Gastroesophageal sphincter (tissue), 4 donors: ENCODE measurements around the gene FBXL4. TPM values are rescaled to one million over a fixed set of nuclear protein-coding genes. Genes with fewer than 3 reads are reported as not detected.
"Not testable (repeated sequence)": the region's sequence is repeated elsewhere in the genome, so short reads cannot be mapped to it uniquely, and the experiment has no call there.

Source experiments
- ATAC-seq: fragments of 150-250 bp; one replicate; pipeline ENCODE4 v1.9.1; 2016; ENCODE audit warnings: mild to moderate bottlenecking, moderate library complexity
- H3K27ac ChIP-seq, 4 donors: fragments of 200-600 bp; sonication (generic) in 3 of 4; 1 replicate in 3 of 4; 2 replicates in 1 of 4; pipeline ENCODE4 v1.5.1; 2016 to 2019
- H3K27me3 ChIP-seq: fragments of 200-600 bp; sonication (generic); one replicate; pipeline ENCODE4 v1.5.1; 2019
- H3K36me3 ChIP-seq, 2 donors: fragments of 200-600 bp; sonication (generic); one replicate each; pipeline ENCODE4 v1.5.1; 2019; ENCODE audit warnings: control low read depth in 1 of 2
- H3K4me1 ChIP-seq, 3 donors: fragments of 200-600 bp; sonication (generic); 1 replicate in 2 of 3; 2 replicates in 1 of 3; pipeline ENCODE4 v1.5.1; 2016 to 2019; ENCODE audit warnings: control low read depth in 2 of 3
- H3K4me3 ChIP-seq, 2 donors: fragments of 200-600 bp; sonication (generic); one replicate each; pipeline ENCODE4 v1.5.1; 2019; ENCODE audit warnings: mild to moderate bottlenecking in 1 of 2, moderate library complexity in 1 of 2
- H3K9me3 ChIP-seq, 3 donors: fragments of 200-600 bp; sonication (generic); one replicate each; pipeline ENCODE4 v1.5.1; 2017 to 2019; ENCODE audit warnings: control low read depth in 2 of 3
- EP300 ChIP-seq: sonication (generic); formaldehyde crosslinking; IDR thresholded peaks from one replicate; pipeline ENCODE4 v1.6.1; 2017; ENCODE audit warnings: antibody characterized with exemption, mild to moderate bottlenecking
- POLR2A ChIP-seq, 2 donors: fragments of 450-650 bp; IDR thresholded peaks; one replicate each; pipeline ENCODE4 v1.6.1; 2017; ENCODE audit warnings: antibody characterized with exemption in 2 of 2, mild to moderate bottlenecking in 2 of 2, moderate library complexity in 1 of 2
- POLR2AphosphoS5 ChIP-seq: sonication (generic); formaldehyde crosslinking; IDR thresholded peaks from one replicate; pipeline ENCODE4 v1.6.1; 2017; ENCODE audit warnings: antibody characterized with exemption
- WGBS, 2 donors: methylation state at CpG; one replicate each; pipeline ENCODE4 v1.1.5; 2018; ENCODE audit warnings: low coverage in 1 of 2; 5-methylcytosine and 5-hydroxymethylcytosine counted together
- total RNA-seq, 4 donors: library from RNA; depleted of rRNA; stranded (reverse); fragments of >200 nt; gene quantifications; one replicate each; pipeline ENCODE4 v1.1.0, GENCODE V29; 2016
- TF ChIP-seq, protein P1 (sequence below), 4 experiments: fragments of 200-600 bp in 2 of 4; fragments of 450-650 bp in 2 of 4; sonication (generic) in 1 of 4; IDR thresholded peaks; one replicate each; pipeline ENCODE4 v1.5.1; 2017 to 2019; ENCODE audit warnings: antibody characterized with exemption in 4 of 4, mild to moderate bottlenecking in 2 of 4, moderate library complexity in 2 of 4

Gene FBXL4
- total RNA-seq, 4 donors from 2014 or later: 15.6 to 21.9 (median 18.8) TPM

DNA sequence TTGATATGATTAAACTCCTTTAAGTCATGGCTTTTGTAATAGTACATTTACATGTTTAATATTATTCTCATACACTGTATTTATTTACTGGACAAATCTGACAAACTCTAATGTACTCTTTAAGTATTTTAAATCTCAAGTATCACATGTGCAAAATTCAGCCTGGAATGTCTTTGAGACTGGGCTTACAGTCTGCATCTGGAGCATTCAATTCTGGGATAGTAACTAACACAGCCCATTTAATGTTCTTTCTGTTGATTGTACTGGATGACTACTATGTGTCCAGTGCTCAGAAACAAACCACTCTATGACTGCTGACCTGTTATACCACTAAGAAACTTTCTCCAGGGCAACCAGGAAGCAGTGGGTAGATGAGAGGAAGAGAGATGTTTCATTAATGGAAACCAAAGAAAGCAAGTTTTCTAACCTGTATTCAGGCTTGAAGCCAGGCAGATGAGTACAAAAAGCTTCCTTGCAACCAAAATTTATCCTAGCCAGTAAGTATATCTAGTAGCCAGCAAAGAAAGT is 26.8 kb downstream of the FBXL4 start:
- peaks cover 0 to 9% of the 10 kb centered on the region in 2 donors for H3K36me3 ChIP-seq
- H3K9me3 ChIP-seq: no peaks in the 10 kb centered on the region
- H3K4me3 ChIP-seq: no peak overlapping the region
- H3K27me3 ChIP-seq: no peaks in the 10 kb centered on the region
- H3K27ac ChIP-seq: no peak overlapping the region
- no peak for TF ChIP-seq EP300
- TF ChIP-seq POLR2A (IDR thresholded peaks at IDR 0.05): no peak
- TF ChIP-seq, protein P1, sequence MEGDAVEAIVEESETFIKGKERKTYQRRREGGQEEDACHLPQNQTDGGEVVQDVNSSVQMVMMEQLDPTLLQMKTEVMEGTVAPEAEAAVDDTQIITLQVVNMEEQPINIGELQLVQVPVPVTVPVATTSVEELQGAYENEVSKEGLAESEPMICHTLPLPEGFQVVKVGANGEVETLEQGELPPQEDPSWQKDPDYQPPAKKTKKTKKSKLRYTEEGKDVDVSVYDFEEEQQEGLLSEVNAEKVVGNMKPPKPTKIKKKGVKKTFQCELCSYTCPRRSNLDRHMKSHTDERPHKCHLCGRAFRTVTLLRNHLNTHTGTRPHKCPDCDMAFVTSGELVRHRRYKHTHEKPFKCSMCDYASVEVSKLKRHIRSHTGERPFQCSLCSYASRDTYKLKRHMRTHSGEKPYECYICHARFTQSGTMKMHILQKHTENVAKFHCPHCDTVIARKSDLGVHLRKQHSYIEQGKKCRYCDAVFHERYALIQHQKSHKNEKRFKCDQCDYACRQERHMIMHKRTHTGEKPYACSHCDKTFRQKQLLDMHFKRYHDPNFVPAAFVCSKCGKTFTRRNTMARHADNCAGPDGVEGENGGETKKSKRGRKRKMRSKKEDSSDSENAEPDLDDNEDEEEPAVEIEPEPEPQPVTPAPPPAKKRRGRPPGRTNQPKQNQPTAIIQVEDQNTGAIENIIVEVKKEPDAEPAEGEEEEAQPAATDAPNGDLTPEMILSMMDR (IDR thresholded peaks at IDR 0.05): no peak
- no peak for TF ChIP-seq POLR2AphosphoS5
- ATAC-seq: no peak
- H3K4me1 ChIP-seq: no peaks in the 10 kb centered on the region

DNA sequence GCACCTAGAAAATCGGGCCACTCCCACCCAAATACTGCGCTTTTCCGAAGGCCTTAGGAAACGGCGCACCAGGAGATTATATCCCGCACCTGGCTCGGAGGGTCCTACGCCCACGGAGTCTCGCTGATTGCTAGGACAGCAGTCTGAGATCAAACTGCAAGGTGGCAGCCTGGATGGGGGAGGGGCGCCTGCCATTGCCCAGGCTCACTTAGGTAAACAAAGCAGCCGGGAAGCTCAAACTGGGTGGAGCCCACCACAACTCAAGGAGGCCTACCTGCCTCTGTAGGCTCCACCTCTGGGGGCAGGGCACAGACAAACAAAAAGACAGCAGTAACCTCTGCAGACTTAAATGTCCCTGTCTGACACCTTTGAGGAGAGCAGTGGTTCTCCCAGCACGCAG is 36.8 kb downstream of the FBXL4 start:
- Histone ChIP-seq H3K9me3 (peaks cover 0 to 11% (median 0%) of the 10 kb centered on the region in 3 donors), H3K36me3 (peaks cover 0 to 44% of the 10 kb centered on the region in 2 donors)
- not testable (repeated sequence) for H3K27me3 ChIP-seq, H3K27ac ChIP-seq, H3K4me3 ChIP-seq, H3K4me1 ChIP-seq, ATAC-seq
- WGBS, 2 donors: 80% methylated on average over 1 of the region's 13 CpGs; no CpG with 5 or more reads in 1 of the 2 donors

DNA sequence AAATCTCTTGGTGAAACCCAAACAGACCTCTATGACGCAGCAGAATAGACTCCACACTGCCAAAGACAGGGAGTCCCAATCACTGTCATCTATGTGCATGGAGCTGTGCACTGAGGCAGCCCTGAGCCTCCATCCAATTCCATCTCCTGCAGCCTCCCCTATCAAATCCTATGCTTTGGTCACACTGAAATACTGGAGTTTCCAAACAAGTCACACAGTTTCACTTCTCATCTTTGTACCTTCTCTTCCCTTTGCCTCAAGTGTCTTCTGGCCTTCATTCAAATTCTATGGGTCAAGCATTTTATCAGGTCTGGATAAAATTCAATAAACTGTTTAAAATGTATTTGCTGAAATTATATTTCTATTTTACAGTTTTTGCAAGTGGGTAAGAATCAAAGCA is 38.5 kb downstream of the FBXL4 start:
- WGBS, 2 donors: 83 to 90% methylated on average over 1 of the region's 1 CpG
- TF ChIP-seq POLR2AphosphoS5 (no peak), POLR2A (IDR thresholded peaks at IDR 0.05) (no peak), EP300 (no peak)
- TF ChIP-seq, protein P1 (IDR thresholded peaks at IDR 0.05): no peak
- no peak overlapping the region for H3K27ac ChIP-seq
- H3K4me1 ChIP-seq: no peaks in the 10 kb centered on the region
- no peak for ATAC-seq
- peaks cover 0 to 11% (median 0%) of the 10 kb centered on the region in 3 donors for H3K9me3 ChIP-seq
- no peaks in the 10 kb centered on the region for H3K27me3 ChIP-seq
- H3K4me3 ChIP-seq: no peak overlapping the region
- peaks cover 0 to 58% of the 10 kb centered on the region in 2 donors for H3K36me3 ChIP-seq

DNA sequence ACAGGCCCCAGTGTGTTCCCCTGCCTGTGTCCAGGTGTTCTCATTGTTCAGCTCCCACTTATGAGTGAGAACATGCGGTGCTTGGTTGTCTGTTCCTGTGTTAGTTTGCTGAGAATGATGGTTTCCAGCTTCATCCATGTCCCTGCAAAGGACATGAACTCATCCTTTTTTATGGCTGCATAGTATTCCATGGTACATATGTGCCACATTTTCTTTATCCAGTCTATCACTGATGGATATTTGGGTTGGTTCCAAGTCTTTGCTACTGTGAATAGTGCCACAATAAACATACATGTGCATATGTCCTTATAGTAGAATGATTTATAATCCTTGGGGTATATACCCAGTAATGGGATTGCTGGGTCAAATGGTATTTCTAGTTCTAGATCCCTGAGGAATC is 41.4 kb downstream of the FBXL4 start:
- not testable (repeated sequence) for H3K4me1 ChIP-seq, H3K9me3 ChIP-seq, ATAC-seq, H3K27ac ChIP-seq, H3K27me3 ChIP-seq, H3K4me3 ChIP-seq
- H3K36me3 ChIP-seq: peaks cover 0 to 73% of the 10 kb centered on the region in 2 donors
- WGBS, 2 donors: 80 to 86% methylated on average over 1 of the region's 1 CpG

DNA sequence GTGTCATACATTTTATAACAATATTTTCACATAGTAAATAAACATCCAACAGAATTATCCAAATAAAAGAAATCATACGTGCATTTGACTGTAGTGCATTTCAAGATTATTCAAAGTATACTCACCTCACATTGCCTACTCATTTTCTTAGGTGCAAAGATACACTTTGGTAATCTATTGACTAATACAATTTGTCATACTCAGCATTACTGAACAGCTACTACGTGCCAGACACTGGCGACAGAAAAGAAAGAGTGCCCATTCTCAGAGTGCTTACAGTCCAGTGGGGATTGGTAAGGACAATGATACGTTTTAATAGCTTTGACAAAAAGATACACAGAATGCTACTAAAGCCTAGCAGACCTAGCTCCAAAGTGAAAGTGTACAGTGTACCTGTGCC is 42.0 kb downstream of the FBXL4 start:
- Histone ChIP-seq H3K4me3 (no peak overlapping the region), H3K36me3 (peaks cover 0 to 73% of the 10 kb centered on the region in 2 donors), H3K27me3 (no peaks in the 10 kb centered on the region), H3K9me3 (no peaks in the 10 kb centered on the region), H3K4me1 (no peaks in the 10 kb centered on the region), H3K27ac (no peak overlapping the region)
- 92 to 100% methylated on average over 2 to 4 of the region's 4 CpGs for WGBS, 2 donors
- no peak for ATAC-seq
- TF ChIP-seq POLR2AphosphoS5 (no peak), POLR2A (IDR thresholded peaks at IDR 0.05) (no peak), EP300 (no peak)
- TF ChIP-seq, protein P1 (IDR thresholded peaks at IDR 0.05): no peak

DNA sequence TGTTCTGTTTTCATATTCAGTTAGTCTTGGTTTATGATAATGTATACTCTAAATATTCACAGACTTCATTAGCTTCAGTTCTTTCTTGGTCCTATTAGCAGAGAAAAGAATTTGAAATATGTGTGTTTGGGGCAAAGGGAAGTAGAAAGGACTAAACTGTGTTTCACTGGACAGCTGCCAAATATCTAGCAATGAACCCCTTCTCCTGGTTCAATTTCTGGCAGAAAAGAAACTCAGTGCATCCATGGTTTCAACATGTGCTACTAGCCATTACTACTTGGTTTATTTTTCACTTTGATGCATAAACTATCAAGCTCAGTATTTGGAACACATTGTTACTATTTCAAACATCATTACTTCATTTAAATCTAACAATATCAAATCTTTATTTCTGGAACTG is 43.6 kb downstream of the FBXL4 start:
- Histone ChIP-seq H3K27ac (no peak overlapping the region), H3K27me3 (no peaks in the 10 kb centered on the region), H3K9me3 (peaks cover 0 to under 1% (median 0%) of the 10 kb centered on the region in 3 donors), H3K4me3 (no peak overlapping the region), H3K36me3 (peaks cover 0 to 77% of the 10 kb centered on the region in 2 donors), H3K4me1 (no peaks in the 10 kb centered on the region)
- TF ChIP-seq, protein P1 (IDR thresholded peaks at IDR 0.05): no peak
- TF ChIP-seq POLR2A (IDR thresholded peaks at IDR 0.05) (no peak), POLR2AphosphoS5 (no peak), EP300 (no peak)
- no peak for ATAC-seq
